ENCODE measurements around the gene IL18BP. TPM values are rescaled to one million over a fixed set of nuclear protein-coding genes. Genes with fewer than 3 reads are reported as not detected.

Gene IL18BP
- total RNA-seq, 2 experiments from 2014 or later: 7.8 to 8.2 TPM

GRCh38 chr11:71962428-71963038, 36.2 kb upstream of the IL18BP start:
- Mint-ChIP-seq H3K9me3 (no peaks in the 10 kb centered on the region), H3K4me3 (no peak overlapping the region), H3K36me3 (ENCODE audit: low read depth) (peaks cover 31% of the 10 kb centered on the region), H3K27ac (peak overlapping the region; percentile 79), H3K27me3 (no peaks in the 10 kb centered on the region), H3K4me1 (ENCODE audit: low read depth) (peaks cover 25% of the 10 kb centered on the region)
- DNase-seq (no peak), ATAC-seq (peak; percentile 70)
- POLR2A ChIA-PET: no interaction called here
- CTCF ChIA-PET: interaction anchor here (1.3 to 1.5 kb wide), 2 partner anchors 15 to 25 kb away, joined by 3 to 6 read pairs; no protein-coding TSS in a partner anchor
- intact Hi-C loops (cut with micrococcal nuclease): no loop called here
- no peak for TF ChIP-seq CTCF (IDR thresholded peaks at IDR 0.05)

GRCh38 chr11:71963468-71963867, 35.2 kb upstream of the IL18BP start:
- Mint-ChIP-seq H3K9me3 (no peaks in the 10 kb centered on the region), H3K4me3 (no peak overlapping the region), H3K36me3 (ENCODE audit: low read depth) (peaks cover 34% of the 10 kb centered on the region), H3K4me1 (ENCODE audit: low read depth) (peaks cover 22% of the 10 kb centered on the region), H3K27me3 (no peaks in the 10 kb centered on the region), H3K27ac (peak overlapping the region; percentile 52)
- no peak for DNase-seq
- POLR2A ChIA-PET: interaction anchor here (0.6 kb wide), 2 partner anchors 35 to 774 kb away, joined by 3 to 4 read pairs; partner anchors contain the start of gene XNDC1N
- TF ChIP-seq CTCF (IDR thresholded peaks at IDR 0.05): no peak
- CTCF ChIA-PET: interaction anchor here (1.3 to 1.5 kb wide), 2 partner anchors 14 to 24 kb away, joined by 3 to 6 read pairs; no protein-coding TSS in a partner anchor
- intact Hi-C loops (cut with micrococcal nuclease): no loop called here
- ATAC-seq: no peak

- Mint-ChIP-seq H3K9me3 (no peaks in the 10 kb centered on the region), H3K4me3 (no peak overlapping the region), H3K4me1 (ENCODE audit: low read depth) (peaks cover 23% of the 10 kb centered on the region), H3K27me3 (no peaks in the 10 kb centered on the region), H3K27ac (peak overlapping the region; percentile 52), H3K36me3 (ENCODE audit: low read depth) (peaks cover 33% of the 10 kb centered on the region)
- ChIA-PET CTCF (interaction anchor here (1.2 to 2.9 kb wide), 2 partner anchors 12 to 61 kb away, joined by 3 to 10 read pairs; no protein-coding TSS in a partner anchor), POLR2A (interaction anchor here (0.7 to 0.9 kb wide), 2 partner anchors 35 to 36 kb away, joined by 3 read pairs; partner anchors contain the start of genes RNF121 and XNDC1N)
- no peak for TF ChIP-seq CTCF (IDR thresholded peaks at IDR 0.05)
- intact Hi-C loops (cut with micrococcal nuclease): no loop called here
- ATAC-seq: no peak
- DNase-seq: no peak
Measured at GRCh38 chr11:71964641-71965040, 34.1 kb upstream of the IL18BP start.

- no peak for TF ChIP-seq CTCF (IDR thresholded peaks at IDR 0.05)
- DNase-seq: no peak
- no peak overlapping the region for H3K4me3 Mint-ChIP-seq
- intact Hi-C loops (cut with micrococcal nuclease): no loop called here
- no peaks in the 10 kb centered on the region for H3K27me3 Mint-ChIP-seq
- ATAC-seq: no peak
- ChIA-PET POLR2A (no interaction called here), CTCF (interaction anchor here (2.6 kb wide), 1 partner anchor 172 kb away, joined by 6 read pairs; no protein-coding TSS in a partner anchor)
- H3K27ac Mint-ChIP-seq: no peak overlapping the region
- no peaks in the 10 kb centered on the region for H3K9me3 Mint-ChIP-seq
- H3K36me3 Mint-ChIP-seq (ENCODE audit: low read depth): peaks cover 9% of the 10 kb centered on the region
- peaks cover 7% of the 10 kb centered on the region for H3K4me1 Mint-ChIP-seq (ENCODE audit: low read depth)
Measured at GRCh38 chr11:71971680-71972079, 27.0 kb upstream of the IL18BP start.

GRCh38 chr11:71976551-71976950, 22.2 kb upstream of the IL18BP start:
- H3K27me3 Mint-ChIP-seq: no peaks in the 10 kb centered on the region
- no peaks in the 10 kb centered on the region for H3K9me3 Mint-ChIP-seq
- peak overlapping the region; percentile 5 for H3K27ac Mint-ChIP-seq
- H3K36me3 Mint-ChIP-seq (ENCODE audit: low read depth): peaks cover 3% of the 10 kb centered on the region
- no peak for TF ChIP-seq CTCF (IDR thresholded peaks at IDR 0.05)
- intact Hi-C loops (cut with micrococcal nuclease): no loop called here
- no peak for DNase-seq
- H3K4me1 Mint-ChIP-seq (ENCODE audit: low read depth): no peaks in the 10 kb centered on the region
- ATAC-seq: no peak
- H3K4me3 Mint-ChIP-seq: no peak overlapping the region
- ChIA-PET POLR2A (interaction anchor here (1.3 kb wide), 1 partner anchor 49 kb away, joined by 6 read pairs; the partner anchor contains the start of gene XNDC1N), CTCF (interaction anchor here (0.7 to 3.2 kb wide), 23 partner anchors 10 to 454 kb away, joined by 3 to 25 read pairs (median 9); partner anchors contain the start of genes ANAPC15 and IL18BP)

Data from activated CD8-positive, alpha-beta T cell treated with anti-CD3 and anti-CD28 coated beads for 36 hours (primary cell).